ENCODE data around the gene CNTN4. TPM values are rescaled to one million over a fixed set of nuclear protein-coding genes. Genes with fewer than 3 reads are reported as not detected.

Gene CNTN4
- total and polyA plus RNA-seq, 4 donors = 1.2 to 3.8 (median 2.6) TPM

DNA sequence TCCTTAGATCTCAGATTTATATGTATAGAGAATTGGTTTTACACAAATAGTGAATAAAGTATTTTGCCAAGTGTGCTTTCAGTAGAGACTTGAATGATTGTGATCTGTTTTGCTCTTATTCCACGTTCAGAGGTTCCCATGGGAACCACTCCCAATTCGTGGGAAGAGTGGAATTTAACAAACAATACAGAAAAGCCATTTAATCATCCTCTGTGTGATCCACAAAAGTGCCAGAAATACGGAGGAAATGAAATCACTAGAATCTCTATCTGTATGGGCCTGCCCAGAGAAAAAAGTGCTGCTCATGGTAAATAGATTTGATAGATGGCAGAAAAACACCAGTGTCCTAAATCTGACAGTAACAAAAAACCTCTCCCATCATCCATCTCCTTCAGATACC is 56.0 kb downstream of the CNTN4 start:
- TF ChIP-seq, protein P1, sequence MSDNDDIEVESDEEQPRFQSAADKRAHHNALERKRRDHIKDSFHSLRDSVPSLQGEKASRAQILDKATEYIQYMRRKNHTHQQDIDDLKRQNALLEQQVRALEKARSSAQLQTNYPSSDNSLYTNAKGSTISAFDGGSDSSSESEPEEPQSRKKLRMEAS (IDR thresholded peaks at IDR 0.05) = no peak
- TF ChIP-seq FOXA1 (IDR thresholded peaks at IDR 0.05) = no peak
- TF ChIP-seq, protein P2, sequence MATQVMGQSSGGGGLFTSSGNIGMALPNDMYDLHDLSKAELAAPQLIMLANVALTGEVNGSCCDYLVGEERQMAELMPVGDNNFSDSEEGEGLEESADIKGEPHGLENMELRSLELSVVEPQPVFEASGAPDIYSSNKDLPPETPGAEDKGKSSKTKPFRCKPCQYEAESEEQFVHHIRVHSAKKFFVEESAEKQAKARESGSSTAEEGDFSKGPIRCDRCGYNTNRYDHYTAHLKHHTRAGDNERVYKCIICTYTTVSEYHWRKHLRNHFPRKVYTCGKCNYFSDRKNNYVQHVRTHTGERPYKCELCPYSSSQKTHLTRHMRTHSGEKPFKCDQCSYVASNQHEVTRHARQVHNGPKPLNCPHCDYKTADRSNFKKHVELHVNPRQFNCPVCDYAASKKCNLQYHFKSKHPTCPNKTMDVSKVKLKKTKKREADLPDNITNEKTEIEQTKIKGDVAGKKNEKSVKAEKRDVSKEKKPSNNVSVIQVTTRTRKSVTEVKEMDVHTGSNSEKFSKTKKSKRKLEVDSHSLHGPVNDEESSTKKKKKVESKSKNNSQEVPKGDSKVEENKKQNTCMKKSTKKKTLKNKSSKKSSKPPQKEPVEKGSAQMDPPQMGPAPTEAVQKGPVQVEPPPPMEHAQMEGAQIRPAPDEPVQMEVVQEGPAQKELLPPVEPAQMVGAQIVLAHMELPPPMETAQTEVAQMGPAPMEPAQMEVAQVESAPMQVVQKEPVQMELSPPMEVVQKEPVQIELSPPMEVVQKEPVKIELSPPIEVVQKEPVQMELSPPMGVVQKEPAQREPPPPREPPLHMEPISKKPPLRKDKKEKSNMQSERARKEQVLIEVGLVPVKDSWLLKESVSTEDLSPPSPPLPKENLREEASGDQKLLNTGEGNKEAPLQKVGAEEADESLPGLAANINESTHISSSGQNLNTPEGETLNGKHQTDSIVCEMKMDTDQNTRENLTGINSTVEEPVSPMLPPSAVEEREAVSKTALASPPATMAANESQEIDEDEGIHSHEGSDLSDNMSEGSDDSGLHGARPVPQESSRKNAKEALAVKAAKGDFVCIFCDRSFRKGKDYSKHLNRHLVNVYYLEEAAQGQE (IDR thresholded peaks at IDR 0.05) = no peak
- TF ChIP-seq FOXA2 (IDR thresholded peaks at IDR 0.05) = no peak
- TF ChIP-seq ATF3 (IDR thresholded peaks at IDR 0.05) = no peak
- no peak for TF ChIP-seq HNF4G (IDR thresholded peaks at IDR 0.05)
- TF ChIP-seq GABPA (IDR thresholded peaks at IDR 0.05 in 1 of 2, conservative IDR thresholded peaks at IDR 0.05 in 1 of 2) = no peak
- TF ChIP-seq TAF1 (conservative IDR thresholded peaks at IDR 0.05) = no peak
- TF ChIP-seq, protein P3, sequence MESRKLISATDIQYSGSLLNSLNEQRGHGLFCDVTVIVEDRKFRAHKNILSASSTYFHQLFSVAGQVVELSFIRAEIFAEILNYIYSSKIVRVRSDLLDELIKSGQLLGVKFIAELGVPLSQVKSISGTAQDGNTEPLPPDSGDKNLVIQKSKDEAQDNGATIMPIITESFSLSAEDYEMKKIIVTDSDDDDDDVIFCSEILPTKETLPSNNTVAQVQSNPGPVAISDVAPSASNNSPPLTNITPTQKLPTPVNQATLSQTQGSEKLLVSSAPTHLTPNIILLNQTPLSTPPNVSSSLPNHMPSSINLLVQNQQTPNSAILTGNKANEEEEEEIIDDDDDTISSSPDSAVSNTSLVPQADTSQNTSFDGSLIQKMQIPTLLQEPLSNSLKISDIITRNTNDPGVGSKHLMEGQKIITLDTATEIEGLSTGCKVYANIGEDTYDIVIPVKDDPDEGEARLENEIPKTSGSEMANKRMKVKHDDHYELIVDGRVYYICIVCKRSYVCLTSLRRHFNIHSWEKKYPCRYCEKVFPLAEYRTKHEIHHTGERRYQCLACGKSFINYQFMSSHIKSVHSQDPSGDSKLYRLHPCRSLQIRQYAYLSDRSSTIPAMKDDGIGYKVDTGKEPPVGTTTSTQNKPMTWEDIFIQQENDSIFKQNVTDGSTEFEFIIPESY (IDR thresholded peaks at IDR 0.05) = no peak
- no peak for TF ChIP-seq RXRA (IDR thresholded peaks at IDR 0.05)
- no peak for TF ChIP-seq JUND (IDR thresholded peaks at IDR 0.05)
- no peak for TF ChIP-seq HNF4A (conservative IDR thresholded peaks at IDR 0.05)
- TF ChIP-seq, protein P4, sequence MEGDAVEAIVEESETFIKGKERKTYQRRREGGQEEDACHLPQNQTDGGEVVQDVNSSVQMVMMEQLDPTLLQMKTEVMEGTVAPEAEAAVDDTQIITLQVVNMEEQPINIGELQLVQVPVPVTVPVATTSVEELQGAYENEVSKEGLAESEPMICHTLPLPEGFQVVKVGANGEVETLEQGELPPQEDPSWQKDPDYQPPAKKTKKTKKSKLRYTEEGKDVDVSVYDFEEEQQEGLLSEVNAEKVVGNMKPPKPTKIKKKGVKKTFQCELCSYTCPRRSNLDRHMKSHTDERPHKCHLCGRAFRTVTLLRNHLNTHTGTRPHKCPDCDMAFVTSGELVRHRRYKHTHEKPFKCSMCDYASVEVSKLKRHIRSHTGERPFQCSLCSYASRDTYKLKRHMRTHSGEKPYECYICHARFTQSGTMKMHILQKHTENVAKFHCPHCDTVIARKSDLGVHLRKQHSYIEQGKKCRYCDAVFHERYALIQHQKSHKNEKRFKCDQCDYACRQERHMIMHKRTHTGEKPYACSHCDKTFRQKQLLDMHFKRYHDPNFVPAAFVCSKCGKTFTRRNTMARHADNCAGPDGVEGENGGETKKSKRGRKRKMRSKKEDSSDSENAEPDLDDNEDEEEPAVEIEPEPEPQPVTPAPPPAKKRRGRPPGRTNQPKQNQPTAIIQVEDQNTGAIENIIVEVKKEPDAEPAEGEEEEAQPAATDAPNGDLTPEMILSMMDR (IDR thresholded peaks at IDR 0.05; ENCODE audit: low read depth, low read length, missing input control) = no peak
- TF ChIP-seq SP1 (IDR thresholded peaks at IDR 0.05) = no peak
- TF ChIP-seq YY1 (IDR thresholded peaks at IDR 0.05) = no peak
- no peak for TF ChIP-seq EGR1 (IDR thresholded peaks at IDR 0.05; ENCODE audit: low read depth in 2 of 2)
- Histone ChIP-seq H3K4me3 (ENCODE audit: low read depth in 1 of 3, low read length in 3 of 3) (no peak overlapping the region), H3K9ac (ENCODE audit: low read depth in 1 of 2, low read length in 2 of 2) (no peak overlapping the region), H3K36me3 (ENCODE audit: control insufficient read depth in 4 of 4, insufficient read depth in 3 of 4, low read depth in 1 of 4, low read length in 3 of 4) (no peaks in the 10 kb centered on the region), H3K4me1 (ENCODE audit: control insufficient read depth in 4 of 4, insufficient read depth in 4 of 4, low read length in 3 of 4) (peaks cover 0 to 2% (median 0%) of the 10 kb centered on the region in 4 donors), H3K27me3 (ENCODE audit: control insufficient read depth in 4 of 4, insufficient read depth in 4 of 4, low read length in 3 of 4) (peaks cover 0 to 3% (median 0%) of the 10 kb centered on the region in 4 donors), H3K27ac (ENCODE audit: low read depth in 1 of 2, low read length in 2 of 2) (no peak overlapping the region), H3K9me3 (ENCODE audit: control insufficient read depth in 4 of 4, low read length in 3 of 4) (no peaks in the 10 kb centered on the region)
- DNase-seq (ENCODE audit: low spot score) = no peak
- WGBS = 45% methylated on average over 3 of the region's 3 CpGs

All from liver (tissue), 9 donors.